GM21825 (cell line): Measurements from ENCODE around the gene PCDHB12.

Experiments
- ATAC-seq: cut with Tn5 transposase; IDR thresholded peaks from one replicate; pipeline ENCODE4 v1.9.1; 2021; ENCODE audit warnings: mild to moderate bottlenecking, moderate library complexity; ENCODE audit not compliant: unreplicated experiment

The PCDHB12 gene

DNA sequence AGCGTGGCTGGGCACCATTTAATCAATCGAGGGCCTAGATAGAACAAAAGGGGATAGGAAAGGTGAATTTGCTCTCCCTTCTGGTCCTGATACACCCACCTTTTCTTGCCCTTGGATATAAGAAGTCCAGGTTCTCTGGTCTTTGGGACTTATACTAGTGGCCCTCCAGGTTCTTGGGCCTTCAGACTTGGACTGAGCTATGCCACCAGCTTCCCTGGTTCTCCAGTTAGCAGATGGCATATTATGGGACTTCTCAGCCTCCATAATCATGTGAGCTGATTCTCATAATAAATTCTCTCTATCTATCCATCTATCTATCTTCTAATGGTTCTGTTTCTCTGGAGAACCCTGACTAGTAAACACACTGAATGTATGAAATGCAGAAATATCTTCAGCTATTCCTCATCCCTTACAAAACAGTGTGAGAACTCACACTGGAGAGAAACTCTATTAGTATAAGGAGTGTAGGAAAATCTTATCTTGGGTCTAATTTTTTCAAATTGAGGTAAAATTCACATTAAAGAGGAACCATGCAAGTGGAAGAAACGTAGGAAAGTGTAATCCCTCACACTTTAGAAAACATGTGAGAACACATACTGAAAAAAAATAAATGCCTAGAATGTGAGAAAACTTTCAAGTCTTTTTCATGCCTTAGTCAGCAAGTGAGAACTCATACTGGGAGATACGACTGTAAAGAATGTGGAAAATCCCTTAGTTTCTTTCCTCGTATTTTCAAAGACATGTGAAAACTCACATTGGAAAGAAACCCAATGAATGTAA, 52.1 kb downstream of the PCDHB12 start:
- ATAC-seq: no peak

DNA sequence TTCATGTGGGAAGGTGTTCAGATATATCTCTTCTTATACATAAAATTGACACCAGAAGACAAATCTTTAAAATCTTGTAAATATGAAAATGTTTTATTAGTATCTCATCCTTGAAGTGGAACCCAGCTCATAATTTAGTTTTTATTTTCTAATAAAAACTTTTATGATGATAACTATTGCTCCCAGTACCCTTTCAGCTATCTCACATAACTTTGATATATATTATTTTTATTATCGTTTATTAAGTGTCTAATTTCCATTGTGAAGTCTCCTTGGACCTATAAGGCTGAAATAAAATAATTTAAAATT, 52.7 kb downstream of the PCDHB12 start:
- no peak for ATAC-seq
